Fibroblast of mammary gland (primary cell): Measurements from ENCODE around the gene GPX2.
A peak's percentile ranks its signal among the peaks of the same experiment; 100 is the strongest.

Experiments used
- DNase-seq: peaks from one replicate; pipeline ENCODE4 v3.0.0-alpha.2; 2010; ENCODE audit warnings: low read depth
- H3K4me3 ChIP-seq: 2 replicates; pipeline ENCODE4 v1.5.1; 2011; ENCODE audit warnings: low read depth, mild to moderate bottlenecking, low read length, moderate library complexity; ENCODE audit not compliant: control insufficient read depth
- CTCF ChIP-seq: conservative IDR thresholded peaks from 2 replicates; pipeline ENCODE4 v1.5.1; 2011; ENCODE audit warnings: low read depth, low read length, inconsistent platforms; ENCODE audit not compliant: control insufficient read depth, insufficient read depth

Gene GPX2

GRCh38 chr14:64944041-64944440 lies 1.5 kb upstream of the GPX2 start:
- no peak for TF ChIP-seq CTCF

GRCh38 chr14:64943556-64943955 lies 1.0 kb upstream of the GPX2 start:
- H3K4me3 ChIP-seq: no peak overlapping the region
- no peak for TF ChIP-seq CTCF
- no peak for DNase-seq

More at GRCh38 chr14:64944041-64944440, 1.5 kb upstream of the GPX2 start:
- no peak overlapping the region for H3K4me3 ChIP-seq
- no peak for DNase-seq

- no peak overlapping the region for H3K4me3 ChIP-seq
- TF ChIP-seq CTCF: no peak
- no peak for DNase-seq
Observed at GRCh38 chr14:64940336-64940910, 2.1 kb downstream of the GPX2 start.

DNA sequence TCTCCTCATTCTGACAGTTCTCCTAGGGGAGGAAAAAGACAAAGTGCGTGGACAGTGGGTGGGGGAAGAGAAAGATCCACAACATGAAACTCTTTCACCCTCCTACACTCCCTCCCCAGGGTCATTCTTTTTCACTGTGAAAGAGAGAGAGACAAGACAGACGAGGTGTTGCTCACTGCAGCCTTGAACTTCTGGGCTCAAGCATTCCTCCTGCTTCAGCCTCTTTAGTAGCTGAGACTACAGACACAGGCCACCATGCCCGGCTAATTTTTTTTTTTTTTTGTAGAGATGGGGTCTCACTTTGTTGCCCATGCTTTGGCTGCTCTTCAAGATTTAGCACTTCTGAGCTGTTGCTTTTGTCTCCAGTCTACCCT lies 2.7 kb downstream of the GPX2 start:
- H3K4me3 ChIP-seq: no peak overlapping the region
- no peak for TF ChIP-seq CTCF
- DNase-seq: no peak

- no peak for TF ChIP-seq CTCF
- DNase-seq: no peak
- no peak overlapping the region for H3K4me3 ChIP-seq
Observed at GRCh38 chr14:64938972-64939816, 3.4 kb downstream of the GPX2 start.

GRCh38 chr14:64937821-64938193 lies 4.7 kb downstream of the GPX2 start:
- TF ChIP-seq CTCF: peak; percentile 20
- H3K4me3 ChIP-seq: no peak overlapping the region
- DNase-seq: peak; percentile 15
